Smooth muscle cell (in vitro differentiated cells): ENCODE results near the gene CRYBG3. TPM values are rescaled to one million over a fixed set of nuclear protein-coding genes. Genes with fewer than 3 reads are reported as not detected.

ENCODE experiments used
- DNase-seq: peaks from one replicate; lab custom pipeline; 2025; ENCODE audit not compliant: unreplicated experiment; lab: John Stamatoyannopoulos, UW
- H2AFZ ChIP-seq: fragments of 200-600 bp; sonication (generic); 2 replicates; pipeline ENCODE4 v1.6.0; 2016; ENCODE audit warnings: antibody characterized with exemption, low read depth, mild to moderate bottlenecking
- H3F3A ChIP-seq: fragments of 200-600 bp; sonication (generic); 2 replicates; pipeline ENCODE4 v1.6.0; 2017; ENCODE audit warnings: antibody characterized with exemption, low read depth
- H3K27ac ChIP-seq: fragments of 200-600 bp; sonication (generic); 2 replicates; pipeline ENCODE4 v1.5.1; 2016; ENCODE audit warnings: low read depth, mild to moderate bottlenecking
- H3K27me3 ChIP-seq: fragments of 200-600 bp; sonication (generic); 2 replicates; pipeline ENCODE4 v1.6.1; 2016; ENCODE audit warnings: low read depth, mild to moderate bottlenecking
- H3K36me3 ChIP-seq: fragments of 200-600 bp; sonication (generic); 2 replicates; pipeline ENCODE4 v1.5.1; 2016; ENCODE audit warnings: low read depth
- H3K4me1 ChIP-seq: fragments of 200-600 bp; sonication (generic); 2 replicates; pipeline ENCODE4 v1.5.1; 2016; ENCODE audit warnings: low read depth
- H3K4me2 ChIP-seq: fragments of 200-600 bp; sonication (generic); 2 replicates; pipeline ENCODE4 v1.6.0; 2016; ENCODE audit warnings: mild to moderate bottlenecking
- H3K4me3 ChIP-seq: fragments of 200-600 bp; sonication (generic); 2 replicates; pipeline ENCODE4 v1.5.1; 2016; ENCODE audit warnings: mild to moderate bottlenecking
- H3K79me2 ChIP-seq: fragments of 200-600 bp; sonication (generic); 2 replicates; pipeline ENCODE4 v1.6.0; 2016; ENCODE audit warnings: low read depth, mild to moderate bottlenecking
- H3K9ac ChIP-seq: fragments of 200-600 bp; sonication (generic); 2 replicates; pipeline ENCODE4 v1.6.0; 2016; ENCODE audit warnings: low read depth
- H3K9me3 ChIP-seq: fragments of 200-600 bp; sonication (generic); replicated peaks from 2 replicates; pipeline ENCODE4 v1.5.1; 2016; ENCODE audit warnings: low read depth
- H4K20me1 ChIP-seq: fragments of 200-600 bp; sonication (generic); 2 replicates; pipeline ENCODE4 v1.6.0; 2016; ENCODE audit warnings: low read depth
- WGBS: methylation state at CpG from one replicate; pipeline ENCODE4 v1.1.7; 2016; ENCODE audit warnings: low lambda C conversion rate; 5-methylcytosine and 5-hydroxymethylcytosine counted together
- polyA plus RNA-seq: library from polyadenylated mRNA; unstranded; fragments of >200 nt; fragmentation: Nextera tagmentation; extraction: Ambion mirVana; gene quantifications from 2 replicates; pipeline ENCODE4 v1.2.1, GENCODE V29; 2016
- total RNA-seq: library from RNA; depleted of rRNA; stranded (reverse); fragments of >200 nt; gene quantifications from 2 replicates; pipeline ENCODE4 v1.2.3, GENCODE V29; 2014
- TF ChIP-seq, protein P1 (sequence below): fragments of 200-600 bp; sonication (generic); IDR thresholded peaks from 2 replicates; pipeline ENCODE4 v1.5.1; 2017; ENCODE audit warnings: borderline replicate concordance, mild to moderate bottlenecking, antibody characterized with exemption; ENCODE audit not compliant: insufficient read depth, poor library complexity, severe bottlenecking

CRYBG3 gene
- total and polyA plus RNA-seq, 2 experiments from 2014 or later: 1.5 to 17.0 TPM

DNA sequence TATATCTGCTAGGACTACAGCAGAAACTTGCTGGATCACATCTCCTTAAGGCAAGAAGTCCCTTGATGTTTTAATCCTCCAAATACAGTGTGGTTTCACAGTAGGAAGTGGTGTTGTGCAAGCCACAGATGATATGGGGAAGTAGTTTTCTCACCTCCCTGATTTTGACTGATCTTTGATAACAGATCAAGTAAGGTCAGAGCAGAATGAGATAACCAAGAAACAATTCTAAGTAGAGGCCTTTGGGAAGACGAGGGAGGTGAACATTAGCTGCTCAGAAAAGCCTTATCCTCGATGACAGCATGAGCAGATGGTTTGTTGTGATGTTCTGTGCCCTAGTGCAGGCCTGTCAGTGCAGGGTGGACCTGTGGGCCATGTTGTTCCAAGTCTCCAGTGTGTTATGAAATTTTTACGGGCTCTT, 89.1 kb downstream of the CRYBG3 start:
- no peak overlapping the region for H3K9ac ChIP-seq
- 70% methylated on average over 3 of the region's 3 CpGs for WGBS
- no peaks in the 10 kb centered on the region for H3K9me3 ChIP-seq
- H3F3A ChIP-seq: no peaks in the 10 kb centered on the region
- H3K4me3 ChIP-seq: no peak overlapping the region
- TF ChIP-seq, protein P1, sequence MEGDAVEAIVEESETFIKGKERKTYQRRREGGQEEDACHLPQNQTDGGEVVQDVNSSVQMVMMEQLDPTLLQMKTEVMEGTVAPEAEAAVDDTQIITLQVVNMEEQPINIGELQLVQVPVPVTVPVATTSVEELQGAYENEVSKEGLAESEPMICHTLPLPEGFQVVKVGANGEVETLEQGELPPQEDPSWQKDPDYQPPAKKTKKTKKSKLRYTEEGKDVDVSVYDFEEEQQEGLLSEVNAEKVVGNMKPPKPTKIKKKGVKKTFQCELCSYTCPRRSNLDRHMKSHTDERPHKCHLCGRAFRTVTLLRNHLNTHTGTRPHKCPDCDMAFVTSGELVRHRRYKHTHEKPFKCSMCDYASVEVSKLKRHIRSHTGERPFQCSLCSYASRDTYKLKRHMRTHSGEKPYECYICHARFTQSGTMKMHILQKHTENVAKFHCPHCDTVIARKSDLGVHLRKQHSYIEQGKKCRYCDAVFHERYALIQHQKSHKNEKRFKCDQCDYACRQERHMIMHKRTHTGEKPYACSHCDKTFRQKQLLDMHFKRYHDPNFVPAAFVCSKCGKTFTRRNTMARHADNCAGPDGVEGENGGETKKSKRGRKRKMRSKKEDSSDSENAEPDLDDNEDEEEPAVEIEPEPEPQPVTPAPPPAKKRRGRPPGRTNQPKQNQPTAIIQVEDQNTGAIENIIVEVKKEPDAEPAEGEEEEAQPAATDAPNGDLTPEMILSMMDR: no peak
- no peak overlapping the region for H2AFZ ChIP-seq
- H3K4me2 ChIP-seq: no peak overlapping the region
- no peak for DNase-seq
- peaks cover 4% of the 10 kb centered on the region for H3K36me3 ChIP-seq
- no peaks in the 10 kb centered on the region for H3K79me2 ChIP-seq
- no peaks in the 10 kb centered on the region for H3K27me3 ChIP-seq
- no peaks in the 10 kb centered on the region for H4K20me1 ChIP-seq
- no peak overlapping the region for H3K27ac ChIP-seq
- no peaks in the 10 kb centered on the region for H3K4me1 ChIP-seq

DNA sequence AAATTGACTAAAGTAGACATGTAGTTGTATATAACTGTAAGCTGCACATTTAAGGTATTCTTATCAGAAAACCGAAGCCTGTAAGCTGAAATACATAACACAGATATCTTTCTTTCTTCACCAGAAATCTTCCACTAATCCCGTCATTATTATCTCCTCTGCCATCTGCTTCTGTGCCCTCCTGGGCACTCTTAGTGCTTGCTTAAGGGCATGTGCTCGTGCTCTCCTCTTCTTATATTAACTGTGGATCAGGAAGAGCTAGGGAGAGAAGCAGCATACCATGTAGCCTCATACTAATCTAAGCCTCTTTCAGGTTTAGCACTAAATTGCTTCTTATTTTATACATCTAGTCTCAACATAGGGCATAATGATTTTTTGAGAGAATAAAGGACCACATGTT, 89.6 kb downstream of the CRYBG3 start:
- no peak overlapping the region for H3K9ac ChIP-seq
- TF ChIP-seq, protein P1: no peak
- no peaks in the 10 kb centered on the region for H3K9me3 ChIP-seq
- H3K36me3 ChIP-seq: peaks cover 4% of the 10 kb centered on the region
- H3F3A ChIP-seq: no peaks in the 10 kb centered on the region
- no peaks in the 10 kb centered on the region for H3K4me1 ChIP-seq
- no peak for DNase-seq
- WGBS: 52% methylated on average over 3 of the region's 3 CpGs
- no peak overlapping the region for H3K27ac ChIP-seq
- H3K79me2 ChIP-seq: no peaks in the 10 kb centered on the region
- no peak overlapping the region for H3K4me3 ChIP-seq
- H4K20me1 ChIP-seq: no peaks in the 10 kb centered on the region
- H2AFZ ChIP-seq: no peak overlapping the region
- no peak overlapping the region for H3K4me2 ChIP-seq
- no peaks in the 10 kb centered on the region for H3K27me3 ChIP-seq

GRCh38 chr3:97914388-97914787, 92.6 kb downstream of the CRYBG3 start:
- Histone ChIP-seq H4K20me1 (no peaks in the 10 kb centered on the region), H3K4me2 (no peak overlapping the region), H3K9ac (no peak overlapping the region), H3K79me2 (no peaks in the 10 kb centered on the region), H3K27me3 (no peaks in the 10 kb centered on the region), H3F3A (no peaks in the 10 kb centered on the region), H2AFZ (no peak overlapping the region), H3K27ac (no peak overlapping the region), H3K36me3 (peaks cover 4% of the 10 kb centered on the region), H3K4me3 (no peak overlapping the region), H3K9me3 (no peaks in the 10 kb centered on the region), H3K4me1 (no peaks in the 10 kb centered on the region)
- DNase-seq: no peak
- WGBS: 95% methylated on average over 2 of the region's 2 CpGs
- TF ChIP-seq, protein P1: no peak

GRCh38 chr3:97916576-97916975, 94.8 kb downstream of the CRYBG3 start:
- H2AFZ ChIP-seq: no peak overlapping the region
- TF ChIP-seq, protein P1: no peak
- H4K20me1 ChIP-seq: no peaks in the 10 kb centered on the region
- H3K4me2 ChIP-seq: no peak overlapping the region
- peaks cover 4% of the 10 kb centered on the region for H3K36me3 ChIP-seq
- H3K9me3 ChIP-seq: no peaks in the 10 kb centered on the region
- no peaks in the 10 kb centered on the region for H3F3A ChIP-seq
- H3K9ac ChIP-seq: no peak overlapping the region
- no peaks in the 10 kb centered on the region for H3K4me1 ChIP-seq
- no peaks in the 10 kb centered on the region for H3K79me2 ChIP-seq
- H3K27me3 ChIP-seq: no peaks in the 10 kb centered on the region
- no peak for DNase-seq
- no peak overlapping the region for H3K4me3 ChIP-seq
- no peak overlapping the region for H3K27ac ChIP-seq
